Left renal cortex interstitium (tissue), 4 donors: ENCODE results near the gene BLOC1S4. TPM values are rescaled to one million over a fixed set of nuclear protein-coding genes. Genes with fewer than 3 reads are reported as not detected.

ENCODE experiments used
- DNase-seq, 4 donors: peaks; one replicate each; pipeline ENCODE4 v3.0.0-alpha.2; 2013; ENCODE audit warnings: low read depth in 4 of 4, low spot score in 2 of 4, missing footprints in 1 of 4
- polyA plus RNA-seq, 4 donors: library from polyadenylated mRNA; unstranded; fragments of 120-200 nt; gene quantifications; one replicate each; pipeline ENCODE4 v1.2.1, GENCODE V29; 2013; ENCODE audit not compliant: insufficient read length in 4 of 4

Gene BLOC1S4
- polyA plus RNA-seq, 4 donors, result 11.3 to 18.3 (median 12.8) TPM

DNA sequence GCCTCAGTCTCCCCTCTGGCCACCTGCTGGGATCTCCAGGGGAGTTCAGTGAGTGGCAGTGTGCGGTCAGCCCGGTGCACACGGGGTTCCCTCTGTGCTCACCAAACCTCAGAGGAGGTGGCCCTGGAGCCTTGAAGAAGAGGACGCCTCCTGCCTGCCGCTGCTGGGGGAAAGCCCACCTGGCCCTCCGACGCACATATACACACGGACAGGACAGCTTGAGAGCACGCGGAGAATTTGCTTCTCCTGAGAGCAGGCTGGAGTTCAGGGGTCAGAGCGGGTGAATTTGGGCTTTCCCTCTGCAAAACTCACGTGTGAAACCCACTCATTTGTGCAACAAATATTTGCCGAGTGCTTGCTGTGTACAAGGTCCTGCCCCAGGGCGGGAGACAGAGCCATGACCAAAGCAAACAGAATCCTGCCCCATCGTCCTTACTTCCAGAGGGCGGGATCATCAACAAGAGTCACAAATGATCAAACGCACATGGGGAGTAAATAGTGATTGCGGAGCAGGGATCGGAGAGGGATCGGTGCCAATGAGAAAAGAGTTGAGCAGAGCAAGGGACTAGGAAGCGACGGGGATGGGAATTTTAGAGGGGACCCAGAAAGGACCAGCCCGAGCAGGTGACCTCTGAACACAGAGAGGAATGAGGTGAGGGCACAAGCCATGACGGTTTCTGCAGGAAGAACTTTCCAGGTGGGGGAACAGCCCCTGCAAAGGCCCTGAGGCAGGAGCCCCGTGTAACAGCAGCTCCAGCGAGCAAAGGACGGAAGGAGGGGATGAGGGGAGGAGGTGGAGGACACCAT is 17.6 kb downstream of the BLOC1S4 start:
- DNase-seq, result no peak

DNA sequence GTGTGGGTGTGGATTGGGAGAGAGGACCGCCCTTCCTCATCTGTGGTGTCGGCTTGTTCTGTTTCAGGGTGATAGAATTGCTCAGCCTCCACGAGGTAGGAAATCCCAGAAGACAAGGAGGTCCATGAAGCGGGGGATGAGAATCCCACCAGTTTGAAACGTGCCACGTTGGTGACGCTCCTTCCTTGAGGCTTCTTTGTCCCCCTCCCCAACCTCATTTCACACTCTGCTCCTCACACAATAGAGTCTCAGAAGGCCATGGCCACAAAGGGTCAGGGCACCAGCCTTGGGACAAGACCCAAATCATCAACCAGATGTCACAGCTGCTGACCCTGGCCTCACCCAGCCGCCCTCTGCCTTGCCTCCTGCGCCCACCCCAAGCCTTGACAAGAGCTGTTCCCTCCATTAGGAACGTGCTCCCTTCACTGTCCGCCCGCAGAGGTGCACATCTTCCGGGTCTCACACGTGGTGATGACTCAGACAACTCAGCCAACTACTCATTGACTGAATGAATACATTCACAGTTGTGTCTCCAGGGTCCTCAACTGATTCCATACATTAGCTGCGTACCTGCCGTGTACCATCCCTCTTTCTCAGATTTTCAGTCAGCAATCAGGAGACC is 18.3 kb downstream of the BLOC1S4 start:
- DNase-seq, result no peak

DNA sequence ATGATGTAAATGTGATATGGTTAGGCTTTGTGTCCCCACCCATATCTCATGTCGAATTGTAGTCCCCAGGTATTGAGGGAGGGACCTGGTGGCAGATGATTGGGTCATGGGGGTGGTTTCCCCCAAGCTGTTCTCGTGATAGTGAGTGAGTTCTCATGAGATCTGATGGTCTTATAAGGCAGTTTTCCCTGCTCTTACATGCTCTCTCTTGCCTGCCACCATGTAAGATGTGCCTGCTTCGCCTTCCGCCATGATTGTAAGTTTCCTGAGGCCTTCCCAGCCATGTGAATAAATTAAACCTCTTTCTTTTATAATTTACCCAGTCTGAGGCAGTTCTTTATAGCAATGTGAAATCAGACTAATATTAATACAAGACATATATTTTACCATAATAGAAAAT is 23.9 kb downstream of the BLOC1S4 start:
- no peak for DNase-seq

DNA sequence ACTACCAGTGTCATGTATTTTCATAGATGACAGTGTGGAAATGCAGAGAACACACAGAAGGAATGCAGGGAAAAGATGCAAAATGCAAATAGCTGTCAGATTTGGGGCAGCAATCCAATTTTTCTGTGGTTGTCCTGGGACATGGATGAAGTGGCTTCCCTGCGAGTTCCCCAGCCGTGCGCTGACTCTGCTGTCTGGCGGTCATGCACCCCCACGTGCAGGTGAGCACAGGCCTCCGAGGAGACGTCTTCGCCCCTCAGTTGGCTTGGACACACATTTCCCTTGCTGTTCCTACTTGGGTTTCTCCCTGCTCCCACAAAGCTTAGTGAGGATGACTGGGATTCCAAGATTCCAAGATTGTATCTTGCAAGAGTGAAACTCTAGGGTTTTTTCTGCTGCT is 24.4 kb downstream of the BLOC1S4 start:
- DNase-seq, result no peak

DNA sequence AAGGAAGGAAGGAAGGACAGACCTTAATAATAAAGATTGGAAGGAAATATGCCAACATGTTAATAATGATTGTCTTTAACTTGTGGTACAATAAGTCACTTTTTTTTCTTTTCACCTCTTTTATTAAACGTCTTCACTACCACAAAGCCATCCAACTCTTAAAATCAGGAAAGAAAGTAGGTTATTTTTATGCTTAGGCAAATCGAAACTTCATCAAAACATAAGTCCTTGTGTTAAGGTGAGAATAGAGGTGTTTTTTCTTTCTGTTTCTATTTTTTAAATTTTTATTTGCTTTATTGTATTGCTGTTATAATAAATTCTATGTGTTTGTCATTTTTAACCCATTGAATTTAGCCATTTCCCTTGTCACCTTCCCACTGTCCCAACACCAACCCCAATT is 26.5 kb downstream of the BLOC1S4 start:
- DNase-seq, result no peak

DNA sequence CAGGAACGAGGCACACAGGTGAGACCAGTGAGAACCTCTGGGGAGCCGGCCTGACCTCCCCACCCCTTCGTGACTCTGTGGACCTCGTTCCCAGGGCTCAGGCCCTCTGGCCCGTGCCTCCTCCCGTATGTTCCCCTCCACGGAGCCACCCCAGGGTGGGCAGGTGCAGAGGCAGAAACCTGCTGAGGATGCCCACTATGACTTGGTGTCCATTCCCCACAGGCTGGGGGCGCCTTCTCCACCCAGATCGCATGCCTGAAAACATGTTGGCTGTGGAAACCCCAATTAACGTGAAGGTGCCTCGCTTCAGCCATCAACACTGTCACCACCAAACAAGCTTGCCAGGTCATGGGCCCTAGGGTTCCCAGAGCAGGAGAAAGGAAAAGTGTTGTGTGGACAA is 27.0 kb downstream of the BLOC1S4 start:
- DNase-seq, result no peak

DNA sequence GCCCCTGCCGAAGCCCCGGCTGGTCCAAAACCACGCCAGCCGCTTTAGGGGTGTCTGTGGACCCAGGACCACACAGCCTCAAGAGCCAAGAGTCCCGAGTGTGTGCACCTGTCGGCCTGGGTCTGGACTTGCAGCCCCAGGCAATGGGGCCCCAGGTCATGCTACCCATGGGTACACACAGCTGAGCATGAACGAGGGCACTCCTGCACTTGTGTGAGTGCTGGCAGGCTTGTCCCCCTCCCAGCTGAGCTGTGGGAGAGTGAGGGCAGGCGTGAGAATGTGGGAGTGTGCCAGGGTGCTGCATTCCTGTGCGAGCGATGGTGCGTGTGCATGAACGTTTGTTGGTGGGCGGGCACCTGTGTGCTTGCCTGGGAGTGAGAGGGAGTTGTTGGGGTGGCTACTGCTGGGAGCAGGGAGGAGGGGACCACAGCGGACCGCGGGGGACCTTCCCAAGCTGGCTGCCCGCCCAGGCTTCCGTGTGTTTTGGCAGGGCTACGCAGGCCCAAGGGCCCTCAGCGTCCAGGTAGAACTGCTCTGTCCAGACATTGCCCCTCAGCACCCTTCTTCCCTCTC is 30.8 kb downstream of the BLOC1S4 start:
- peak in 3 of 4 donors; percentile 36 to 57 (median 45) for DNase-seq

DNA sequence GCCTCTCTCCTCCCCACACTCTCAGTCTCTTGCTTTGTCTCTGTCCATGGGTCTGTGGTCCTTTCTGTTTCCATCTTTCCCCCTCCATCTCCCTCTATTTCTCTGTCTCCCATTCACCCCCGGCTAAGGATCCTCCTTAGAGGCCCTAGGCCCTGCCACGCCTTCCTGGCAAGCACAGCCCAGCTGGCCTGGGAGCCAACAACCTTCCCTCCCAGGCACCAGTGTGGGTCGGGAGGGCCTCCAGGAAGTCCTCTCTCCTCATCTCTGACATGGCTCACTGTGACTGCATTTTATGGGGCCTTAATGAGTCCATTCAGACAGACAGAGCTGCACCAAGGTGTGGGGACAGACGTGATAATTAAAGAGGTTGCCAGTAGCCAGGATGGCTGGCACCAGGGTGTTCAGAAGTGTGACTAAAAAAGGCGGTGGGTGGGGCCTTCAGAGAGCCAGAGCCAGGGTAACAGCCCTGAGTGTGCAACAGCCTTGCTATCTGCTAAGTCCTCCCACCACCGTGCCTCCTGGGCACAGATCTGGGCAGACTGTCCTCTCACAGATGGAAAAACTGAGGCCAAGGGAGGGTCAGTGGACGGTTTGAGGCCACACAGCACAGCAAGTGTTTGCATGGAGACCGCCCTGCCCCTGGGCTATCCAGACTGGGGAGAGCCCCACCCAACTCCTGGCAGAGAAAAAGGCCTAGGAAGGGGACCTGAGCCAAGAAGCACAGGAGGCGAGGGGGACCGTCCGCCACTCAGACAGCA is 31.5 kb downstream of the BLOC1S4 start:
- DNase-seq, result no peak

DNA sequence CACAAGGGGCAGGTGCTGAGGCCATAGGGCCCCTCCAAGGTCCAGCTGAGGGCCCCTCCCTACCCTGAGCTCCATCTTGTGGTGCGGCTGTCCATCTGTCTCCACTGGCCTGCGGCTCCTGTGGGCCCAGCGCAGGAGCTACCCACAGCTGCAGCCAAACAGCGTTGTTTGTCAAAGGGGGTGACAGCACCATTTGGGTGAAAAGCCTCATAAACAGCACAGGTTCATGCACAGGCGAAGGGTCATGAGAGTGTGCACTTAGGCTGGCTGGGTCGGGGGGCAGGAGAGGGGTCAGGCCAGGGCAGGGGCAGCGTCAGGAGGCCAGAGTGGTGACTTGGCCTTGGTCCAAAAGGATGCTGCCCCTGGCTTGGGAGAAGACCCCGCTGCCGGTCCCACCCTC is 32.3 kb downstream of the BLOC1S4 start:
- DNase-seq, result no peak

DNA sequence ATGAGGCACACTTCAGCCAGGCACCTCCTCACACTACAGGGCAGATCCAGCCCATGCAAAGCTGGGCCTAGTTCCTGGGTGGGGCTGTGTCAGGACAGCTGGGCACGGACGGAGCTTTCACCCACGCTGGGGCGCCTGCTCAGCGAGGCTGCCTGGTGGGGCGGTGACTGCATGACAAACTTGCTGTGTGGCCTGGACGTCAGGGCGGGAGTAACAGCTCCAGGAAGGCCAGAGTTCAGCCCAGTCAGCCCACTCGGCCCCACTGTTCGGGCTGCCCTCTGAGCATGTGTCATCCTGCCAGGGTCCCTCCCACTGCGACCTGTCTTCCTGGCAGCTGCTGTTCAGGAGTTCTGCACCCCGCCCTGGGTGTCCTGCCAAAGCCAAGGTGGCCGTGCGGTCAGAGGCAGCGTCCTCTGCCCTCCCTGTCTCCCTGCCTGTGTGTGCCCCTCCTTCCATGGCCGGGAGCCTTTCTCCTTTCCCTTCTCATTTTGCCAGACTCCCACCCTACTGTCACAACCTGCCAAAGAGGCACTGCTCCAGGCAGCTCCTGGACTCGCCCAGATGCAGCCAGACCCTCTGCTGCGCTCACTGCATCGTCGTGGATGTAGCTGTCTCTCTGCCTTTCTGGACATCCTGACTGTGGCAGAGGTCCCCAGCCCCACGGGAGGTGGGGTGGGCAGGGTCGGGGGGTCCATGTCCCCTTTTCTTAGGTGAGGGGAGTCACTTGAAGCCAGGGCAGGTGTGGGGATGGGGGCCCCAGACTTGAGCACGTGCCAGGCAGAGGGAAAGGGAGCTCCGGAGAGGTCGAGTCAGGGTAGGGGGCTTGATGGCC is 33.6 kb downstream of the BLOC1S4 start:
- no peak for DNase-seq

DNA sequence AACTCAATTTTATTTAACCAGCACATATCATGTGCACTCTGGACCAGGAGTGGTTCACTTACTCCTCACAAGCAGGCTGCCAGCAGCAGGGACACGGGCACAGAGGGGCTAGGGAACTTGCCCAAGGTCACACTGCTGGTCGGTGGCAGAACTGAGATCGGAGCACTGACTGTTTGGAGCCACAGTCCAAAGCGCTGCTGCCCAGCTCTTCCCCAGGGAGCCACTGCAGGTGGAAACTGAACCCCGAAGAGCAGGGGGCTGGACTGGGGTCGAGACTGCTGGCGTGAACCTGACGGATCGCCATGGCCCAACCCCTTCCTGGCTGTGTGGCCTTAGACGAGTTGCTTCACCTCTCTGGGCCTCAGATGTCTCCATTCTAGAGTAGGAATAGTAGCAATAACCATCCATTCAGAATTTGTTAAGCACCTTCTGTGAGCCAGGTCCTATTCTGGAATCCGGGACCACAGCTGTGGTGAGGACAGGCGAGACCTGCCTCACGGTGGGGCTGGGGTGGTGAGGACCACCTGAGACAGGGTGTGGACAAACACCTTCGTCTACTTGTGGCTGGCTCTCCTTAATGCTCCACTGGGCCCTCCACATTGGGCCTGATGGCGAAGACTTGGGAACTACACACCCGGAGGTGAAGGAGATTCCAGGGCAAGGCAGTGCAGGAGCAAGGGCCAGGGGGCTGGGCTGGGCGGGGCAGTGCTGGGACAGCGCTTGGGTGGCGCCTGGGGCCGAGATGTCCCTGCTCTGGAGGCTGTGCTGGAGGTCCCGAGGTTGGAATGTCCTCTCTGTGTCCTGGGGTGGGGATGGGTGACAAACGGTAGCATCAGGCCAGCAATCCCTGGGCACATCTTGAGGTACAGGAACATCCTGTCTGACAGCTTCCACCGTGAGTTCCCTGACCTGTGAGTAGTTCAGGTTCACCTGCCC is 34.6 kb downstream of the BLOC1S4 start:
- no peak for DNase-seq

DNA sequence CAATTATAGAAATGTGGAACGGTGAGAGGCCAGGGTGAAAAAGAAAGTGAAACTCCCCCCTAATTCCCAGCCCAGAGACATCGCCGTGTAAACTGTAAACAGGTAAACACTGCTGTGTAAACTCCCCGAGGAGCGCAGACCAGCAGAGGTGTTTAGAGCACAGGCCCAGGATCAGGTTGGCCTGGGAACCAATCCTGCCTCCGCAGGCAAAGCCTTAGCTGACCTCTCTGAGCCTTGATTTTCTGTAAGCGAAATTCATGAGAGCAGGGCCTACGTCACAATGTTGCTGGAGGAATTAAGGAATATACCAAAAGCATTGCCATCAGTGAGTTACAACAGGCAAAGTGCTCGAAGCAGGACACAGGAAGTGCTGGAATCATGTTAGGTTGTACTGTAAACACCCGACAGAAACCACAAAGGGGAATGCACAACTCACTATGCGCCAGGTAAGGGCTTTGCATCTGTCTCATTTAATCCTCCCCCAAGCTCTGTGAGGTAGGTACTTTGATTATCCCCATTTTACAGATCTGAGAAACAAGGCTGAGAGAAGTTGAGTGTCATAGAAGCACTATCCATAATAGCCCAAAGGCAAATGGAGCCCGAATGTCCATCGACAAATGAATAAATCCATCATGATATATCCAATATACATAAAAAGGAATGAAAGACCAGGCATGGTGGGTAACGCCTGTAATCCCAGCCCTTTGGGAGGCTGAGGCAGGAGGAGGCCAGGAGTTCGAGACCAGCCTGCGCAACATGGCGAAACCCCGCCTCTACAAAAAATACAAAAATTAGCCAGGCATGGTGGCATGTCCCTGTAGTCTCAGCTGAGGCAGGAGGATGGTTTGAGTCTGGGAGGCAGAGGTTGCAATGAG is 35.9 kb downstream of the BLOC1S4 start:
- no peak for DNase-seq

DNA sequence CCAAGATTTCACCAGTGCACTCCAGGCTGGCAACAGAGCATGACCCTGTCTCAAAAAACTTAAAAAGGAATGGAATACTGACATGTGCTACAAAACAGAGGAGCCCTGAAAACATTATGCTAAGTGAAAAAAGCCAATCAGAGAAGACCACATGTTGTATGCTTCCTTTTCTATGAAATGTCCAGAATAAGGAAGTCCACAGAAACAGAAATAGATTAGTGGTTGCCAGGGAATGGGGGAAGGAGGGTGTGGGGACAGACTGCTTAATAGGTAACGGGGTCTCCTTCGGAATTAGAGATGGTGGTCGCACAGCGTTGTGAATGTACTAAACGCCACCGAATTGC is 36.5 kb downstream of the BLOC1S4 start:
- no peak for DNase-seq

DNA sequence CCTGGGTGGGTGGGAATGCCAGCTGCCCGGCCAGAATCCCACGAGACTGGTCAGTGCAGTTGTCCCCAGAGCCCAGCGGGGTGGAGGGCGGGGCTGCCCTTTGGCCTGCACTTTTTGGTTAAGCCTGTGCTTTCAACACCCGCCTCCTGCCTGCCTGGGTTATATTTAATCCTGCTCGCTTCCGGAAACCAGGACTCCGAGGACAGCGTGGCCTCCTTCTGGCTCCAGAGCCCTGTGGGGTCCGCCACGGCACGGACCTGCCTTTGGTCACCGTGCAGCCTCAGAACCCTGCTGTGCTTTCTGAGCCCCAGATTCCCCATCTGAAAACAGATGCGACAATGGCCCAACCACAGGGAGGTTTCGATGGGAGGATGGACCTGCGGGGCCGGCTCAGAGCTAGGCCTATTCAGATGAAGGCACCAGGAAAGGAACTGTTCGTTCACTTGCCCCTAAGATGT is 37.2 kb downstream of the BLOC1S4 start:
- DNase-seq, result no peak

DNA sequence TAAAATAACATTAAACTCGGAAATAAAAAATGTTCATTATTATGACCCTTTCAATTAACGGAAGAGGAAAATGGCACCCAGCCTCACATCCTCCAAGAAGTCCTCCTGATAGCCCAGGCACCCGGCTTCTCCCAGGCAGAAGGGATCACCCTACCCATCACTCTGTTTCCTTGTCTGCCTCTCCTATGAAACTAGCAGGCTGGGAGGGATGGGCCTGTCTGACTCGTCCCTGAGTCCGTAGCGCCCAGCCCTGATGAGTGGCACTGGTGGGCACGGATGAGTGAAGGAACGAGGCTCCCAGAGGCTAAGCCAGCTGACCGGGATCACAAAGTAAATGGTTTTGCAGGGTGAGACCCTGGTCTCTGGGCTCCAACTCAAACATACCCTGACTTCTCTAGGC is 37.9 kb downstream of the BLOC1S4 start:
- no peak for DNase-seq

DNA sequence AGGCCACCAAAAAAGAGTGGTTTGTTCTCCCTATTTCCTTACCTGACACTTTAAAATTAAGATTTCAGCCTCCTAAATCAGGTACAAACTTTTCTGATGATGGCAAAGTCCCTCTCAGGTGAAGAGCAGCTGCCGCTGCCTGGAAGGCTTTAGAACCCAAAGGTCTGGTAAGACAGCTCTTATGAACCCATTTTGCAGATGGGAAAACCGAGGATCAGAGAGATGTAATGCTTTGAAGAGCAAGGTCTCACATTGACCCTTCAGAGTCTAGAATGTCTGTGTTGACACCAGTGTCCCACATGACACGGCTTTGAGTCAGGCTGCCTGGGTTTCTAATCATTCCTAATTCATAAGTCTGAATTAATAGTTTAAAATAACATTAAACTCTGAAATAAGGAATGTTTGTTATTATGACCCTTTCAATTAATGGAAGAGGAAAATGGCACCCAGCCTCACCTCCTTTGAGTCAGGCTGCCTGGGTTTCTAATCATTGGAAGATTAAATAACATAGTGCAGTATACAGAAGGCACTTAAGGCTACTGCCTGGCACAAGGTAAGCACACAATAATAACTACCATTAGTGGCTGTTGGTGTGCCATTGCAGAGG is 38.6 kb downstream of the BLOC1S4 start:
- DNase-seq, result no peak

DNA sequence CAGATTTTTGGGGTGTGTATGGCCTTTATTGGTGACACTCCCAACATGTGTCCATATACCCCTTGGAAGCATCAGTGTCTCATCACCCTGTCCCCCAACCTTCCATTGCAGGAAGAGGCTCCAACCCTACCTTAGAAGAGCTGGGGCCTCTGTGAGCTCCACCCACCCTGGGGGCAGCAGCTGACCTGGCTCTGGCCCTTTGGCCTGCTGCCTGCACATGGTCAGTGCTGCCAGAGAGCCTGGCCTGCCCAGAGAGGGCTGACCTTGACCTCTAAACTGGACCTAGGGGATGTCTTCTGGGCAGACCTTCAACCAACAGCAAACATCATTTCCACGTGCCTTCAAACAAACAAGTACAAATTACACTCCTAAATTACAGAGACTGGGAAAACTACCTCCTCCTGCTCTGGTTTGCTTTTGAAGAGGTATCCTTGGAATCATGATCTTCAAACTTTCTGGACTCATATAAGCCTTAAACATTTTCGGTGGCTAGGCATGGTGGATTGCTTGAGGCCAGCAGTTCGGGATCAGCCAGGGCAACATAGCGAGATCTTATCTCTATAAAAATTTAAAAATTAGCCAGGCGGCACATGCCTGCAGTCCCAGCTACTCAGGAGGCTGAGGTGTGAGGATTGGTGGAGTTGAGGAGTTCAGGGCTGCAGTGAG is 39.2 kb downstream of the BLOC1S4 start:
- DNase-seq, result no peak
